ENCODE measurements around the gene CHST5. TPM values are rescaled to one million over a fixed set of nuclear protein-coding genes. Genes with fewer than 3 reads are reported as not detected.

The CHST5 gene
- total RNA-seq, 1 donor from 2014 or later, result not detected

DNA sequence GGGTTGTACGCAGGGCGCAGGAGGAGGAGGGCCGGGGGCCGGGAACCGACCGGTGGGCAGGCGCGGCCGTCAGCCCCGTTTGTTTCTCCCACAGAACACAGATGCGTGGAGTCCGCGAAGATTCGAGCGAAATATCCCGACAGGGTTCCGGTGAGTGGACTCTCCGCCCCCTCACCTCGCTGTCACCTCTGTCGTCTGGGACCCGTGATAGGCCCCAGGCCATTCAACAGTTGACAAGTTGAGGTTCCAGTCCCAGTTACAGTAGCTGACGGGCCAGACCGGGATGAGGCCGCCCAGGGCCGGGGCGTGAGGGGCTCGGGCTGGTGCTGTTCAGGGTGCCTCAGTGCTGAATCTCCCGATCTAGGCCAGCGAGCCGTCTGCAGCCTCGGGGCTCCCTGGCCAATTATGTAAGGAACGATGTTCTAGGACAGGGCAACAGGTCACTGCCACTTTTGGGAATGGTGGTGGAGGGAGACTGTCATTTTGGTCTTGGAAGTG is 30.9 kb upstream of the CHST5 start:
- Histone ChIP-seq H3K36me3 (peaks cover 27 to 41% of the 10 kb centered on the region in 2 donors), H3K4me3 (peak overlapping the region; percentile 93 to 96), H3K4me1 (peaks cover 10 to 52% of the 10 kb centered on the region in 2 donors), H3K27me3 (no peaks in the 10 kb centered on the region), H3K27ac (peak overlapping the region; percentile 65 to 82), H3K9me3 (no peaks in the 10 kb centered on the region)
- intact Hi-C loops (cut with DNase I), result loop anchor here (1.0 to 5.0 kb wide), 4 partner anchors 11 to 80 kb away; partner anchors contain the start of genes ADAT1, KARS1, TERF2IP and TMEM231
- TF ChIP-seq, protein P1, sequence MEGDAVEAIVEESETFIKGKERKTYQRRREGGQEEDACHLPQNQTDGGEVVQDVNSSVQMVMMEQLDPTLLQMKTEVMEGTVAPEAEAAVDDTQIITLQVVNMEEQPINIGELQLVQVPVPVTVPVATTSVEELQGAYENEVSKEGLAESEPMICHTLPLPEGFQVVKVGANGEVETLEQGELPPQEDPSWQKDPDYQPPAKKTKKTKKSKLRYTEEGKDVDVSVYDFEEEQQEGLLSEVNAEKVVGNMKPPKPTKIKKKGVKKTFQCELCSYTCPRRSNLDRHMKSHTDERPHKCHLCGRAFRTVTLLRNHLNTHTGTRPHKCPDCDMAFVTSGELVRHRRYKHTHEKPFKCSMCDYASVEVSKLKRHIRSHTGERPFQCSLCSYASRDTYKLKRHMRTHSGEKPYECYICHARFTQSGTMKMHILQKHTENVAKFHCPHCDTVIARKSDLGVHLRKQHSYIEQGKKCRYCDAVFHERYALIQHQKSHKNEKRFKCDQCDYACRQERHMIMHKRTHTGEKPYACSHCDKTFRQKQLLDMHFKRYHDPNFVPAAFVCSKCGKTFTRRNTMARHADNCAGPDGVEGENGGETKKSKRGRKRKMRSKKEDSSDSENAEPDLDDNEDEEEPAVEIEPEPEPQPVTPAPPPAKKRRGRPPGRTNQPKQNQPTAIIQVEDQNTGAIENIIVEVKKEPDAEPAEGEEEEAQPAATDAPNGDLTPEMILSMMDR (IDR thresholded peaks at IDR 0.05), result no peak
- DNase-seq (ENCODE audit: low spot score in 2 of 2), result peak in 1 of 2 donors; percentile 64

GRCh38 chr16:75566040-75566757 is 30.3 kb upstream of the CHST5 start, which contains the start of gene GABARAPL2:
Gene GABARAPL2, plus strand, starts transcription at chr16:75566379. Its CDS starts 108 bp downstream, at chr16:75566487.
- H3K27me3 ChIP-seq, result no peaks in the 10 kb centered on the region
- H3K27ac ChIP-seq, result peak within 1 kb of the TSS; percentile 65 to 82
- intact Hi-C loops (cut with DNase I), result loop anchor here (1.0 to 5.0 kb wide), 4 partner anchors 10 to 81 kb away; partner anchors contain the start of genes ADAT1, KARS1, TERF2IP and TMEM231
- H3K36me3 ChIP-seq, result peaks cover 25 to 34% of the 10 kb centered on the region in 2 donors
- H3K4me1 ChIP-seq, result peaks cover 10 to 46% of the 10 kb centered on the region in 2 donors
- peak; percentile 23 to 90 for DNase-seq (ENCODE audit: low spot score in 2 of 2)
- H3K9me3 ChIP-seq, result no peaks in the 10 kb centered on the region
- TF ChIP-seq, protein P1 (IDR thresholded peaks at IDR 0.05), result no peak
- H3K4me3 ChIP-seq, result peak within 1 kb of the TSS; percentile 93 to 96

GRCh38 chr16:75565640-75566039 is 29.7 kb upstream of the CHST5 start:
- TF ChIP-seq, protein P1 (IDR thresholded peaks at IDR 0.05), result no peak
- DNase-seq (ENCODE audit: low spot score in 2 of 2), result no peak
- Histone ChIP-seq H3K4me3 (peak overlapping the region; percentile 93 to 96), H3K27ac (peak overlapping the region in 1 of 2 donors; percentile 82), H3K4me1 (peaks cover 10 to 41% of the 10 kb centered on the region in 2 donors), H3K36me3 (peaks cover 25 to 29% of the 10 kb centered on the region in 2 donors), H3K27me3 (no peaks in the 10 kb centered on the region), H3K9me3 (no peaks in the 10 kb centered on the region)
- intact Hi-C loops (cut with DNase I), result loop anchor here (1.0 to 5.0 kb wide), 4 partner anchors 9 to 82 kb away; partner anchors contain the start of genes ADAT1, KARS1, TERF2IP and TMEM231

DNA sequence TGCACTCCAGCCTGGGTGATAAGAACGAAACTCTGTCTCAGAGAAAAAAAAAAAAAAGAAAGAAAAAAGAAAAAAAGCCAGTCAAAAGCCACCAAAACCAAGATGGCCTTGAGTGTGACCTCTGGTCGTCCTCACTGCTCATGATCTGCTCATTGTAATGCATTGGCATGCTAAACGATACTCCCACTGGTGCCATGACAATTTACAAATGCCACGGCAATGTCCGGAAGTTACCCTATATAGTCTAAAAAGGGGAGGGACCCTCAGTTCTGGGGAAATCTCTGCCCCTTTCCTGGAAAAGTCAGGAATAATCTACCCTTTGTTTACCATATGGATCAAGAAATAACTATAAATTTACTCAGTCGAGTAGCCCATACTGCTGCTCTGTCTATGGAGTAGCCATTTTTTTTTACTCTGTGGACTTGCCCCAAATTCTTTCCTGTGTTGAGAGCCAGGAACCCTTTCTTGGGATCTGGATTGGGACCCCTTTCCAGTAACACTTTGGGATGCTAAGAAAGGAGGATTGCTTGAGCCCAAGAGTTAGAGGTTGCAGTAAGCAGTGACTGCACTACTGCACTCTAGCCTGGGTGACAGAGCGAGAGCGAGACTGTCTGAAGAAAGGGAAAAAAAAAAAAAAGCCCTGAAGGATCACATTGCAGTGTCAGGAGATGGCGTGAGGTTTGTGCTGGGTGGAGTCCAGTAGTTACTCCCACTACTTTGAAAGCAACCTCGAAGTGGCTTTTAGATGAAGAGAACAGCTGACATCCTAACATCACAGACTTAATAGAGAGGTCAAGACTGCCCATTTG is 23.9 kb upstream of the CHST5 start:
- Histone ChIP-seq H3K36me3 (no peaks in the 10 kb centered on the region), H3K27me3 (no peaks in the 10 kb centered on the region), H3K27ac (no peak overlapping the region), H3K9me3 (no peaks in the 10 kb centered on the region), H3K4me3 (no peak overlapping the region), H3K4me1 (no peaks in the 10 kb centered on the region)
- DNase-seq (ENCODE audit: low spot score in 2 of 2), result no peak
- intact Hi-C loops (cut with DNase I), result loop anchor here (5.0 kb wide), 1 partner anchor 97 kb away; the partner anchor contains the start of gene TMEM170A
- TF ChIP-seq, protein P1 (IDR thresholded peaks at IDR 0.05), result no peak

GRCh38 chr16:75558846-75559401 is 23.0 kb upstream of the CHST5 start:
- intact Hi-C loops (cut with DNase I), result loop anchor here (5.0 kb wide), 1 partner anchor 97 kb away; the partner anchor contains the start of gene TMEM170A
- Histone ChIP-seq H3K9me3 (no peaks in the 10 kb centered on the region), H3K27ac (no peak overlapping the region), H3K27me3 (no peaks in the 10 kb centered on the region), H3K4me1 (peaks cover 0 to 5% of the 10 kb centered on the region in 2 donors), H3K4me3 (no peak overlapping the region), H3K36me3 (no peaks in the 10 kb centered on the region)
- peak in 1 of 2 donors; percentile 19 for DNase-seq (ENCODE audit: low spot score in 2 of 2)
- TF ChIP-seq, protein P1 (IDR thresholded peaks at IDR 0.05), result no peak
